ENCODE results near the gene PPFIA1. TPM values are rescaled to one million over a fixed set of nuclear protein-coding genes. Genes with fewer than 3 reads are reported as not detected.

Gene PPFIA1
- total RNA-seq, 2 experiments from 2014 or later, result 27.2 to 30.9 TPM

DNA sequence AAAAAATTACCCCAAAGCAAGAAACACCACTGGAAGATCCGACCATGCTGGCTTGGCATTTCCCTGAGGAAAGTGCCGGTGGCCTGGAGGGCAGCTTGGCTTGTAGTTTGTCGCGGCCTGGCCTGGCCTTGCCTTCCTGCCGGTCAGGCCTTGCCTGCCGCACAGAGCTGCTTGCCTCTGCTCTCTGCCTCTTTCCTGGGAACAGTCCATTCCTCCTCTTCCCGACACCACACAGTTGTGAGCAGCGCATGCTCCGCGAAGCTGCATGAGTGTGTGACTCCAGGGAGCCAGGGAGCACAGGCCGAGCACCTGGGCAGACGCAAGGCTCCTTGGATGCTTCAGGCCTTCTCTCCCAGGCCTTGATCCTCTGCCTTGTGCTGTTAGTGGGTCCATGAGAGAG is 147.6 kb downstream of the PPFIA1 start:
- ATAC-seq (no peak), DNase-seq (no peak)
- H3K36me3 Mint-ChIP-seq (ENCODE audit: low read depth), result peaks cover 20% of the 10 kb centered on the region
- no peak overlapping the region for H3K4me3 Mint-ChIP-seq
- no peak overlapping the region for H3K27ac Mint-ChIP-seq
- peaks cover 4% of the 10 kb centered on the region for H3K27me3 Mint-ChIP-seq
- ChIA-PET CTCF (no interaction called here), POLR2A (no interaction called here)
- intact Hi-C loops (cut with micrococcal nuclease), result no loop called here
- H3K4me1 Mint-ChIP-seq (ENCODE audit: low read depth), result peaks cover 12% of the 10 kb centered on the region
- no peaks in the 10 kb centered on the region for H3K9me3 Mint-ChIP-seq
- TF ChIP-seq, protein P1, sequence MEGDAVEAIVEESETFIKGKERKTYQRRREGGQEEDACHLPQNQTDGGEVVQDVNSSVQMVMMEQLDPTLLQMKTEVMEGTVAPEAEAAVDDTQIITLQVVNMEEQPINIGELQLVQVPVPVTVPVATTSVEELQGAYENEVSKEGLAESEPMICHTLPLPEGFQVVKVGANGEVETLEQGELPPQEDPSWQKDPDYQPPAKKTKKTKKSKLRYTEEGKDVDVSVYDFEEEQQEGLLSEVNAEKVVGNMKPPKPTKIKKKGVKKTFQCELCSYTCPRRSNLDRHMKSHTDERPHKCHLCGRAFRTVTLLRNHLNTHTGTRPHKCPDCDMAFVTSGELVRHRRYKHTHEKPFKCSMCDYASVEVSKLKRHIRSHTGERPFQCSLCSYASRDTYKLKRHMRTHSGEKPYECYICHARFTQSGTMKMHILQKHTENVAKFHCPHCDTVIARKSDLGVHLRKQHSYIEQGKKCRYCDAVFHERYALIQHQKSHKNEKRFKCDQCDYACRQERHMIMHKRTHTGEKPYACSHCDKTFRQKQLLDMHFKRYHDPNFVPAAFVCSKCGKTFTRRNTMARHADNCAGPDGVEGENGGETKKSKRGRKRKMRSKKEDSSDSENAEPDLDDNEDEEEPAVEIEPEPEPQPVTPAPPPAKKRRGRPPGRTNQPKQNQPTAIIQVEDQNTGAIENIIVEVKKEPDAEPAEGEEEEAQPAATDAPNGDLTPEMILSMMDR (IDR thresholded peaks at IDR 0.05), result no peak

GRCh38 chr11:70419307-70420007 is 149.0 kb downstream of the PPFIA1 start:
- H3K27ac Mint-ChIP-seq, result no peak overlapping the region
- H3K27me3 Mint-ChIP-seq, result peaks cover 6% of the 10 kb centered on the region
- ChIA-PET CTCF (interaction anchor here (1.0 kb wide), 1 partner anchor 223 kb away, joined by 3 read pairs; no protein-coding TSS in a partner anchor), POLR2A (no interaction called here)
- H3K36me3 Mint-ChIP-seq (ENCODE audit: low read depth), result peaks cover 18% of the 10 kb centered on the region
- ATAC-seq (no peak), DNase-seq (no peak)
- TF ChIP-seq, protein P1 (IDR thresholded peaks at IDR 0.05), result no peak
- H3K4me1 Mint-ChIP-seq (ENCODE audit: low read depth), result peaks cover 20% of the 10 kb centered on the region
- no peaks in the 10 kb centered on the region for H3K9me3 Mint-ChIP-seq
- H3K4me3 Mint-ChIP-seq, result no peak overlapping the region
- intact Hi-C loops (cut with micrococcal nuclease), result no loop called here

GRCh38 chr11:70420008-70420464 is 149.5 kb downstream of the PPFIA1 start:
- POLR2A ChIA-PET, result no interaction called here
- TF ChIP-seq, protein P1 (IDR thresholded peaks at IDR 0.05), result no peak
- Mint-ChIP-seq H3K27ac (no peak overlapping the region), H3K4me3 (no peak overlapping the region), H3K27me3 (peaks cover 3% of the 10 kb centered on the region), H3K4me1 (ENCODE audit: low read depth) (peaks cover 21% of the 10 kb centered on the region), H3K36me3 (ENCODE audit: low read depth) (peaks cover 13% of the 10 kb centered on the region), H3K9me3 (no peaks in the 10 kb centered on the region)
- no peak for ATAC-seq
- intact Hi-C loops (cut with micrococcal nuclease), result no loop called here
- DNase-seq, result no peak
- CTCF ChIA-PET, result interaction anchor here (1.0 kb wide), 1 partner anchor 224 kb away, joined by 3 read pairs; no protein-coding TSS in a partner anchor

DNA sequence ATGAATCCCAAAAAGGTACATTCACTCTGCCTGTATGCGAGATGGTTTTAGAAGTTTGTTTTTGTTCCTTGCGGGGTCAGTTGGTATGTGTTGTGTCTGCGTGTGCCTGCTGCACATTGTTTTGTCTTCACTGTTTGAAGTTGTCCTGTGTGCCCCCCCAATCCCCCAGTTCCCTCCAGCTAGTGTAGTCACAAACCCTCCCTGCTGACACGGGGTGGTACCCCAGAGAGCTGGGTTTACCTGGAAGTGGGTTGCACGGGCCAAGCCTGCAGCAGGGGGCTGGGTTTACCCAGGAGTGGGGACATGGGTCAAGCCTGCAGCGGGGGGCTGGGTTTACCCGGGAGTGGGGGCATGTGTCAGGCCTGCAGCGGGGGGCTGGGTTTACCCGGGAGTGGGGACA is 150.0 kb downstream of the PPFIA1 start:
- Mint-ChIP-seq H3K4me1 (ENCODE audit: low read depth) (peaks cover 16% of the 10 kb centered on the region), H3K27ac (no peak overlapping the region), H3K36me3 (ENCODE audit: low read depth) (peaks cover 9% of the 10 kb centered on the region), H3K9me3 (no peaks in the 10 kb centered on the region), H3K4me3 (no peak overlapping the region), H3K27me3 (peaks cover 2% of the 10 kb centered on the region)
- intact Hi-C loops (cut with micrococcal nuclease), result no loop called here
- ATAC-seq (no peak), DNase-seq (no peak)
- POLR2A ChIA-PET, result no interaction called here
- TF ChIP-seq, protein P1 (IDR thresholded peaks at IDR 0.05), result no peak
- CTCF ChIA-PET, result interaction anchor here (1.0 kb wide), 1 partner anchor 224 kb away, joined by 3 read pairs; no protein-coding TSS in a partner anchor

- ChIA-PET CTCF (no interaction called here), POLR2A (no interaction called here)
- H3K9me3 Mint-ChIP-seq, result no peaks in the 10 kb centered on the region
- no peak overlapping the region for H3K4me3 Mint-ChIP-seq
- H3K4me1 Mint-ChIP-seq (ENCODE audit: low read depth), result peaks cover 11% of the 10 kb centered on the region
- TF ChIP-seq, protein P1 (IDR thresholded peaks at IDR 0.05), result no peak
- H3K27me3 Mint-ChIP-seq, result peaks cover 5% of the 10 kb centered on the region
- intact Hi-C loops (cut with micrococcal nuclease), result no loop called here
- DNase-seq, result peak; percentile 41
- no peak overlapping the region for H3K27ac Mint-ChIP-seq
- ATAC-seq, result no peak
- peaks cover 9% of the 10 kb centered on the region for H3K36me3 Mint-ChIP-seq (ENCODE audit: low read depth)
These were observed 150.6 kb downstream of the PPFIA1 start for GRCh38 chr11:70421123-70421522.

Data from activated CD8-positive, alpha-beta T cell treated with anti-CD3 and anti-CD28 coated beads for 36 hours (primary cell).